ENCODE measurements around the gene MED12L.

MED12L gene

DNA sequence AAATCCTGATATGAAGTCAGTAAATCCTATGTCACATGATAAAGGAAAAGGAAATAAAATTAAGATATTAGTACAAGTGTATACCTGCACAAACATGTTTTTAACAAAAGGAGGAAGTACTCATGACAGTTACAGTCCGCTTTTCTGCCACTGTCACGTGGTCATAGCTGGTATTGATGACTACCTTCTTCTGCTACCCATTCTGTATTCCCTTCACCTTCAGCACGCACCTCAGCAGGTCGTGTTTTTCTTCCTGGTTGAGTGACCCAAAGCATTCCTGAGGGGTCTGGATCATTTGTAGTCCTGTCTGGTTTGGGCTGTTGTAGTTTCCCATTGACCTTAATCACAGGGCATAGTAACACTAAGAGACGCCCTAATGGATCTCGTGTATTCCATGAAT is 334.3 kb downstream of the MED12L start:
- DNase-seq (ENCODE audit: low spot score) = no peak

DNA sequence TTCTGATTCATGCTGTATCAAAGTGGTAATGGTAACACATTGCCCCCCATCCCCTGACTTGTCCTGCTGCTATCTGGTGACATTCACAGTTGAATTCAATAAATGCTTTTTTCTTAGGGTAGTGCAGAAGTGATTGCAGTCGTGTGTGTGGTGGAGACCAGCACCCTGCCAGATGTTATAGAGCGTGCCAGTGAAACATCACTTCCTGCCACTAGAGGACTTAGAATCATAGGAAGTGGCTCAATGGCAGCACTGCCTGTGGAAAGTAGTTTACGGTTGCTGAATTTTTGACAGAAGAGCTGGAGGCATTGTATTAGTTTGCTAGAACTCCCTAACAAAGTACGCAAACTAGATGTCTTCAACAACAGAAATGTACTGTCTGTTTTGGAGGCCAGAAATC is 336.5 kb downstream of the MED12L start:
- no peak for DNase-seq (ENCODE audit: low spot score)

DNA sequence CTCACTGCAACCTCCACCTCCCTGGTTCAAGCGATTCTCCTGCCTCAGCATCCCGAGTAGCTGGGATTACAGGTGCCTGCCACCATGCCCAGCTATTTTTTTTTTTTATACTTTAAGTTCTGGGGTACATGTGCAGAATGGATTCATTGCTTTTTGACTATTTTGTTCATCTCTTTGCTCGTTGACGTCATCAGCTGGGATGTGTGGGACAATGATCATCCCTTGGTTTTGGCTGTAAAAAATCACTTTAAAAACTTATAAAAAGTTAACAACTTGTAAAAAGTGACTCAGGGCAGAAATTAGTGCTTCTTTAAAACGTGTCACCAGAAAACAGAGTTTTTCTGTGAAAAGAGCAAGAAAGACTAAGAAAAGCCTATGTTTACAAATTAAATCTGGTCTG is 337.6 kb downstream of the MED12L start:
- no peak for DNase-seq (ENCODE audit: low spot score)

DNA sequence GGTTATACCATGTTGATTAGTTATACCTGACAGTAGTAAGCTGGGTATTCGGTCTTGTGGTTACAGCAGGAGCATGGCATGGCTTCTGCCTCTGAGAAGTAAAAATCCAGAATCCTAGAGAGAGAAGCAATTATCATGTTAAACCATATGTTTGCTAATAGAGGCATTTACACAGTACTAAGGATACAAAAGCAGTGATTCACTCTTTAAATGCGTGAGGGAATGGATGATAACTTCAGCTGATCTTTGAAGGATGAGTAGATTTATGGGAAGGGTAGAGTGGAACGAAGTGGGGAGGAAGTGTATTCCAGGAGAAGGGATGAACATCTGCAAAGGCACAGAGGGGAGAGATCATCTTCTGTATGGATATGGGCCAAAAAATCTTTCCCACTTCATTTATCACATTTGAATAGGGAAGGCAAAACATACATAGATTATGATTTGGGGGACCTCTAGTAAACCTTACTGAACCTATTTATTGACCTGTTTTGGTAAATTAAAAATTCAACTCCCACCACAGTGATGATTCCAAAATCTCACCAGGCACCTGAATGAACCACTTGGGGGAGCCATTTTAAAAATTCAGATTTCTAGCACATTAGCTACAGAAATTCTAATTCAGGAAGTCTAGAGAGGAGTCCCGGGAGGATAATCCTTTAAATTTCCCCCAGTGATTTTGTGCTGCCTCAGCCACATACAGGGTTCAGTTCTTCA is 340.3 kb downstream of the MED12L start:
- DNase-seq (ENCODE audit: low spot score) = no peak

GRCh38 chr3:151426341-151426657 is 340.8 kb downstream of the MED12L start:
- no peak for DNase-seq (ENCODE audit: low spot score)

- no peak for DNase-seq (ENCODE audit: low spot score)
These were observed 342.9 kb downstream of the MED12L start for GRCh38 chr3:151428386-151428785.

DNA sequence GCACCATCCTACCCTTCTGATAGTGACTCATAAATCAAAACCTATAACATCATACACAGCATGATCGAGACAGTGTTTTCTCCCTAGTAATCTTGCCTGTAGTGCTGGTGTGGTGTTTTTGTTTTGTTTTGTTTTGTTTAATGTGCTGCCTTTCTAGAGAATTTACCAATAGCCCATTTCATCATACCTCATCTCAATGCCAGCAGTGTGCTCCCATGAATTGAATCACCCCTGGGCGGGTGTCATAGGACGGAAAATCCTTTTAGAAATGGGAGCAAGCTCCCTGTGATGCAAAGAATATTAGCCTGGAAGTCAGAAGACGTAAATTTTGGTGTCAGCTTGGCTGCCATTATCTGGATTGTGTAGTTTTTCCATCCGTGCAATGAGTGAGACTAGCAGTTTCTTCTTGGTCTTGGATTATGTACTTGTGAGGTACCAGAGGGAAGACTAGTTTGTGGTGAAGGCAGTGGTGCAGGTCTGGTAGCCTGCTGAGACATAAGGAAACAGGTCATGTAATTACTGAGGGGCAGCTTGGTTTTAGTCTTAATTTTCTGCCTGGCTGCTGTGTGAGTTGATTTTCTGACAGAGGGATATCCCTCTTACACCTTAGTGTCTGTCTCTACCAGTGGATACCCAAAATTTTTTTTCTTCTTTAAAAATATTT is 345.5 kb downstream of the MED12L start:
- DNase-seq (ENCODE audit: low spot score) = no peak

DNA sequence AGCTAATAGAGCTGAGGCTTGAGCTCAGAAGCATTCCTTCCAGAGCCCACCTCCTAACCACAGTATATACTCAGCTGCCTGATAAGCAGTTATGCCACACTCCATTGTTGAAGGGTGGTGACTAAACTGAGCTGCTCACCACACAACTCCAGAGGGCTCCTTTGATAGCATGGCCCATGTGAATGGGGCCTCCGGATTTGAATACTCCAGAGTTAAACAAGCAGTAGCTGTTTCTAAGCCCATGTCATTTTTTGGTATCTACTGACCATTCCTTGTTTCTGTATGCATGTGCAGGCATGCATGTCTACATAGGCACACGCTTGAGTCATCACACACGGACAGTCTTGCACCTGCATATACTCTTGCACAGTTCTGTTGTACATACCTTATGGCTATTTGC is 346.5 kb downstream of the MED12L start:
- no peak for DNase-seq (ENCODE audit: low spot score)

DNA sequence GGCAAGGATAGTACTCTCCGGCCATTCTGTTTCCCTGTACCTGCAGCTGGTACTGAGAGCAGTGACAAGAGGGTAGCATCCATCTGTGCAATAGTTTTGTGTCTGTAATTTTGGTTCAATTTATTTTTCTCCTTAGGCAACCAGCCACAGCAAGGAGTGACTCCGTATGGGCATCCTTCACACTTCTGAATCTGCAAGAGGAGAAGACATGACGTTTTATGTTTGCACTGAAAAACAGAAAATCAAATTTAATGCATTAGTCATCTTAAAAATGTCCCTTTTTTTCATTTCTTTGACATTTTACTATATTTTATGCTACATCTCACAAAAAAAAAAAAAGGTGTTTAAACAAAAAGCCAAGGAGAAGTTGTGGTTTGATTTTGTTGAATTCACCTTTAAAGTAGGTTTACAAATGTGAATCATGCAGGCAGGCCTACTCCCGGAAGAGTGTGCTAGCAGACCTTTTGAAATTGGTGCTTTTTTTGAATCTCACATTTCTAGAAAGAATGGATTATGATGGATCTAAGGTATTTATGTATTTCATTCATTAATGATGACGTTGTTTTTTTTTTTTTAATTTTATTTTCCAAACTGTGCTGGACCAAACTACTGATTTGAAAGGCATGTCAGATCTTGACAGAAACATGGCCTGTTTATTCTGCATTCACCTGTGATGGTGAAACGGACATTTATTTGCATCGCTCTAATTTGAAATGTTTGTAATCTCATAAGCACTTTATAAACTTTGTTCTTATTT is 347.3 kb downstream of the MED12L start:
- DNase-seq (ENCODE audit: low spot score) = no peak

DNA sequence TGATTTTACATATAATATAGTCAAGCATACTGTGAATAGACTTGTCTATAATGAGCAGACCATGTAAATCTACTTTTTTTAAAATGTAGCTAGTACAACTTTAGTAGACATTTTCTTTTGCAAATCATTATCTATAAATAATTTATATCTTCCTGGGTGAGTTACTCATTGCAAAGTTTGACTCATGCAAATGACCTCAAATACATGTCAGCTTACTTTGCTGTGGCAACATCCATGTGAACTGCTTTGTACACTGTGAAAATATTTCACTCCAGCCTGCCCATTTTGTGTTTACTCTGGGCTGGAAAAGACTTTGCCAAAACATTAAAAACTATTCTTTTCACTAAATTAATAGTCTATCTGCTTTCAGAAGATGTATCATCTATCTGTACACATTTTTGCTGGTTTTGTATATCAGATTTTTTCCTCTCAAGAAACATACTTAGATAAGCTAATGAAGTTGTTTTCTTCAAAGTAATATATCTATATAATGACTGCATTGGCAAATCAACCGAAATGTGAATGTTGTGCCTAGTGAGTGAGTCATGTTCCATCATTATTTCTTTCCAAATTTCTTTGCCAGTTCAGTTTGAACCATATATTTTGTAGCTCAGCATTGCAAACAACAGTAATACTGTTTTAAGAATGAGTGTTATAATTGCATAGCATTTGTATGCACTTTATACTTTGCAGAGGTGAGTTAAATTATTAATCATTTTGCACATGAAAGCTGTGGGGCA is 348.9 kb downstream of the MED12L start:
- no peak for DNase-seq (ENCODE audit: low spot score)

- no peak for DNase-seq (ENCODE audit: low spot score)
These were observed 351.4 kb downstream of the MED12L start for GRCh38 chr3:151436675-151437446.

GRCh38 chr3:151437906-151438305 is 352.4 kb downstream of the MED12L start:
- DNase-seq (ENCODE audit: low spot score) = no peak

GRCh38 chr3:151439652-151440125 is 354.2 kb downstream of the MED12L start:
- peak; percentile 54 for DNase-seq (ENCODE audit: low spot score)

DNA sequence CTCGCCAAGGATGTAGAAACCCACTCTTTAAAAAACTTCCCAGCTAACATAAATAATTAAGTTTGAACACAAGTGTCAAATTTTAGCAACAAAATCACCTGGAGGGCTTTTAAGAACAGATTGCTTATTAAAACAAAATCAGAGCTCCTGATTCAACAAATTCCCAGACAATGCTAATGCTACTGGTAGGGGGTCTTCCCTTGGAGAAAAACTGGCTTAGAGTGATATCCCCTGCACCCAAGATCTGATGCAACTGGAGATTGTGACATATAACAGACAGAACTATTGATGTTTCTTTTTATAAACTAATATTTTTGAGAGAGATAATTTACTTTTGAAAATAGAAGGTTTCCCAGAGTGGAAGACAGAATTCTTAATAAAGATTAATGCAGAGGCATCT is 355.5 kb downstream of the MED12L start:
- DNase-seq (ENCODE audit: low spot score) = no peak

DNA sequence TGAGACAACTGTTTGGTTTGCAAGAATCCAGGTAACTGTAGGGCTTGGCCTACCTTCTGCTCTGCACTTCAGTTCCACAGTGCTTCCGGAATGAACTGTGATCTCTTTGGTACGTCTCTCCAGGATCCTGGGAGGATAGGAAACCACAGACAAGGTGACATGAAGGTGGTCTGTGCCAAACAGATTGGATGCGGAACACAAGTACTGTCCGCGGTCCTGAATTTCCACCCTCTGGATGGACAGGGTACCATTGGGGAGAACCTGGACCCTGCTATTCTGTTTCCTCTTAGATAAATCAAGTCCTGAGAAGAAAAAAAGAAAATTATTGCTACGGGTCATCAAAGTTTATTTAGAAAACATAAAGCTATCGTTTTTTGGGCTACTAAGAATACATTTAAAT is 358.1 kb downstream of the MED12L start:
- DNase-seq (ENCODE audit: low spot score) = no peak

- DNase-seq (ENCODE audit: low spot score) = no peak
These were observed 360.0 kb downstream of the MED12L start for GRCh38 chr3:151445273-151446001.

- no peak for DNase-seq (ENCODE audit: low spot score)
These were observed 360.5 kb downstream of the MED12L start for GRCh38 chr3:151446002-151446340.

DNA sequence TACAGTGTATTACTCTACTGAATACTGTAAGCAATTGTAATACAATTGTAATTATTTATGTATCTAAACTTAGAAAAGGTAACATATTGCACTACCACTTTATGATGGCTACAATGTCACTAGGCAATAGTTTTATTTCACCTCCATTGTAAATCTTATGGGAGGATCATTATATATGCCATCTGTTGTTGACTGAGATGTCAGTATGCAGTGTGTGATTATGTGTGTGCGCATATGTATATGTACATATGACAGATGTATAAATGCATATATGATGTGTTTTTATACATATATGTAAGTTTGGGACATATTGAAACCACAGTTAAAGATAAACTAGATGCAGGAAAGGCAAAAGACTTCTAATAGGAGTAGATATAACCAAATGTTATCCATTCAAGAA is 366.9 kb downstream of the MED12L start:
- no peak for DNase-seq (ENCODE audit: low spot score)

GRCh38 chr3:151452841-151453240 is 367.4 kb downstream of the MED12L start:
- no peak for DNase-seq (ENCODE audit: low spot score)

- no peak for DNase-seq (ENCODE audit: low spot score)
These were observed 370.6 kb downstream of the MED12L start for GRCh38 chr3:151456065-151456464.

DNA sequence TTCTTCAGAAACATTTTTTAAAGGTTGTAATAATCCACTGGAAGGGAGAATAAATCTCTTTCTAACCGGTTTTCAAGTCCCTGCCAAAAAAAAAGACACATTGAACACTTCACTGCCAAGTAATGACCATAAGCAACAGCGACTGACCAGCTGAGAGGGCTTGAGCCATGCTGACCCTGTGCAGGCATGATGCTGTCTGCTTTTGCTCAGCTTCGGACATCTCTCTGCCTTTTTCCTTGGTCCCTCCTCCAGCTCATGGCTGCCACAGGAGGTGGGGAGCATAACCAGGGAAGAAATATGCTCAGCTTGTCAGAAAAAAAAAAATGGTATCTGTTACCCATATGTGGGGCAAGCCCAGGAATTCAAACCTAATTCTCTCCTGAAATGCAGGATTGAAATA is 373.9 kb downstream of the MED12L start:
- no peak for DNase-seq (ENCODE audit: low spot score)

All from LoVo (cell line).